SK-N-MC (cell line): ENCODE results near the gene ZNF750.

Experiments
- EZH2 ChIP-seq: fragments of 200-600 bp; sonication (generic); IDR thresholded peaks from one replicate; pipeline ENCODE4 v1.6.1; 2017; ENCODE audit warnings: antibody characterized with exemption
- POLR2AphosphoS5 ChIP-seq: IDR thresholded peaks from 2 replicates; pipeline ENCODE4 v1.6.1; 2012; ENCODE audit warnings: mild to moderate bottlenecking, low read depth, low read length, borderline replicate concordance

DNA sequence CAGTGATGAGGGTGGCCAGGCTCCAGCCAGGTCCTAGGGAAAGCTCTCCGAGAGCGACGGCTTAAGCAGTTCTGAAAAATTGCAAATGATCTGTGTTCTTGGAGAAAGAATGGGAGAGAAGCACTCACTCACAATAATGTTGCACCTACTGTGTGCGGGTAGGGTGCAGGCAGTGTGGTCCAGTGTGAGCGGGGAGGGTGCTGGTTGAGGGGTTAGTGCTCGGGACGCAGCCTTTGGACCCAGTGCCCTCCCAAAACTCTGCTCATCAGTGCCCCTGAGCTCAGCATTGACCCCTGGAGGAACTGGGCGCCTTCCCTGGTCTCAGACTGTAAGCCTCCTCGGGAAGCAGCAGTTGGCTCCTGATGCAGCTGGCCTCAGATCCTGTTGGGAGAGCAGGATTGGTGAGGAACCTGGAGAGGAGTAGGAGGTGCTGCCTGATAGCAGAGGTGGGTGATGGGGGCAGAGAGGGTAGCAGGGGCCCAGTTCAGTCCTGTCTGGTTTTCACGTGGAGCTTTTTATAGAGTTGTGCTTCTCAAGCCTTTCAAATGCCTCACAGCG, 23.6 kb upstream of the ZNF750 start:
- TF ChIP-seq POLR2AphosphoS5 (no peak), EZH2 (no peak)
